ENCODE measurements around the gene CD59. TPM values are rescaled to one million over a fixed set of nuclear protein-coding genes. Genes with fewer than 3 reads are reported as not detected.

The CD59 gene
- total RNA-seq, 4 donors from 2014 or later = 476 to 717 (median 695) TPM

GRCh38 chr11:33699515-33700062 lies 36.6 kb downstream of the CD59 start:
- Histone ChIP-seq H3K27ac (peak overlapping the region; percentile 84 to 99 (median 85)), H3K27me3 (no peaks in the 10 kb centered on the region), H3K4me3 (peak overlapping the region in 1 of 4 donors; percentile 60), H3K36me3 (no peaks in the 10 kb centered on the region), H3K4me1 (peaks cover 45 to 63% of the 10 kb centered on the region in 2 donors), H3K9me3 (no peaks in the 10 kb centered on the region)
- intact Hi-C loops (cut with DNase I; ENCODE audit: low total_unique reads) (loop anchor here (2.0 to 10.0 kb wide), 5 partner anchors 37 to 735 kb away; partner anchors contain the start of genes CAT, CD59 and HIPK3), in situ Hi-C loops (cut with MboI; ENCODE audit: low sequenced_read_pairs in 4 of 4) (loop anchor here in 1 of 4 donors (25.0 kb wide), 2 partner anchors 437 to 537 kb away; partner anchors contain the start of genes CSTF3 and HIPK3)
- TF ChIP-seq CTCF (IDR thresholded peaks at IDR 0.05 in 4 of 5, conservative IDR thresholded peaks at IDR 0.05 in 1 of 5) (no peak), POLR2A (IDR thresholded peaks at IDR 0.05) (no peak)
- DNase-seq = no peak
- no peak for ATAC-seq

- Histone ChIP-seq H3K4me1 (peaks cover 39 to 61% of the 10 kb centered on the region in 2 donors), H3K9me3 (no peaks in the 10 kb centered on the region), H3K27ac (peak overlapping the region in 1 of 4 donors; percentile 85), H3K27me3 (no peaks in the 10 kb centered on the region), H3K36me3 (no peaks in the 10 kb centered on the region), H3K4me3 (no peak overlapping the region)
- TF ChIP-seq CTCF (IDR thresholded peaks at IDR 0.05 in 4 of 5, conservative IDR thresholded peaks at IDR 0.05 in 1 of 5) = no peak
- TF ChIP-seq POLR2A (IDR thresholded peaks at IDR 0.05) = no peak
- no peak for ATAC-seq
- in situ Hi-C loops (cut with MboI; ENCODE audit: low sequenced_read_pairs in 4 of 4) (loop anchor here in 1 of 4 donors (25.0 kb wide), 2 partner anchors 437 to 537 kb away; partner anchors contain the start of genes CSTF3 and HIPK3), intact Hi-C loops (cut with DNase I; ENCODE audit: low total_unique reads) (loop anchor here (10.0 kb wide), 1 partner anchor 734 kb away; no protein-coding TSS in a partner anchor)
- no peak for DNase-seq
Observed at GRCh38 chr11:33698921-33699320, 37.3 kb downstream of the CD59 start.

- intact Hi-C loops (cut with DNase I; ENCODE audit: low total_unique reads) (loop anchor here (10.0 kb wide), 1 partner anchor 733 kb away; no protein-coding TSS in a partner anchor), in situ Hi-C loops (cut with MboI; ENCODE audit: low sequenced_read_pairs in 4 of 4) (loop anchor here in 1 of 4 donors (25.0 kb wide), 2 partner anchors 436 to 536 kb away; partner anchors contain the start of genes CSTF3 and HIPK3)
- no peaks in the 10 kb centered on the region for H3K9me3 ChIP-seq
- no peak overlapping the region for H3K4me3 ChIP-seq
- TF ChIP-seq CTCF (IDR thresholded peaks at IDR 0.05 in 4 of 5, conservative IDR thresholded peaks at IDR 0.05 in 1 of 5) = no peak
- TF ChIP-seq POLR2A (IDR thresholded peaks at IDR 0.05) = no peak
- H3K36me3 ChIP-seq = no peaks in the 10 kb centered on the region
- ATAC-seq (no peak), DNase-seq (no peak)
- no peak overlapping the region for H3K27ac ChIP-seq
- peaks cover 33 to 55% of the 10 kb centered on the region in 2 donors for H3K4me1 ChIP-seq
- no peaks in the 10 kb centered on the region for H3K27me3 ChIP-seq
Observed at GRCh38 chr11:33697997-33698396, 38.2 kb downstream of the CD59 start.

- TF ChIP-seq CTCF (IDR thresholded peaks at IDR 0.05 in 4 of 5, conservative IDR thresholded peaks at IDR 0.05 in 1 of 5) (no peak), POLR2A (IDR thresholded peaks at IDR 0.05) (no peak)
- no peaks in the 10 kb centered on the region for H3K27me3 ChIP-seq
- no peaks in the 10 kb centered on the region for H3K36me3 ChIP-seq
- H3K4me3 ChIP-seq = no peak overlapping the region
- DNase-seq (no peak), ATAC-seq (no peak)
- peaks cover 32 to 55% of the 10 kb centered on the region in 2 donors for H3K4me1 ChIP-seq
- in situ Hi-C loops (cut with MboI; ENCODE audit: low sequenced_read_pairs in 4 of 4) (loop anchor here in 1 of 4 donors (25.0 kb wide), 2 partner anchors 435 to 535 kb away; partner anchors contain the start of genes CSTF3 and HIPK3), intact Hi-C loops (cut with DNase I; ENCODE audit: low total_unique reads) (loop anchor here (10.0 kb wide), 1 partner anchor 732 kb away; no protein-coding TSS in a partner anchor)
- no peaks in the 10 kb centered on the region for H3K9me3 ChIP-seq
- peak overlapping the region in 1 of 4 donors; percentile 78 for H3K27ac ChIP-seq
Observed at GRCh38 chr11:33696931-33697638, 39.1 kb downstream of the CD59 start.
